Measurements from ENCODE around the gene SCYL3. TPM values are rescaled to one million over a fixed set of nuclear protein-coding genes. Genes with fewer than 3 reads are reported as not detected.
"Not testable (repeated sequence)": the region's sequence is repeated elsewhere in the genome, so short reads cannot be mapped to it uniquely, and the experiment has no call there.

The SCYL3 gene
- polyA plus RNA-seq, 4 donors, result 4.4 to 15.3 (median 5.7) TPM

GRCh38 chr1:169873582-169874199 is 20.0 kb downstream of the SCYL3 start:
- Histone ChIP-seq H3K9me3 (ENCODE audit: control insufficient read depth in 2 of 2, insufficient read depth in 1 of 2, low read depth in 1 of 2, low read length in 1 of 2) (peaks cover 0 to 12% of the 10 kb centered on the region in 2 donors), H3K27ac (ENCODE audit: low read depth in 1 of 3, low read length in 2 of 3) (no peak overlapping the region), H3K36me3 (ENCODE audit: control insufficient read depth in 3 of 3, insufficient read depth in 2 of 3, low read depth in 1 of 3, low read length in 3 of 3) (peaks cover 10 to 37% (median 29%) of the 10 kb centered on the region in 3 donors), H3K4me1 (ENCODE audit: control insufficient read depth in 3 of 3, insufficient read depth in 2 of 3, low read depth in 1 of 3, low read length in 2 of 3) (no peaks in the 10 kb centered on the region), H3K27me3 (ENCODE audit: control insufficient read depth in 3 of 3, insufficient read depth in 3 of 3, low read length in 3 of 3) (no peaks in the 10 kb centered on the region), H3K4me3 (ENCODE audit: low read depth in 1 of 3, low read length in 3 of 3) (no peak overlapping the region)
- WGBS, 3 donors, result 77 to 92% (median 89%) methylated on average over 3 of the region's 3 CpGs
- no peak for FAIRE-seq
- DNase-seq, result no peak

- no peaks in the 10 kb centered on the region for H3K4me1 ChIP-seq (ENCODE audit: control insufficient read depth in 3 of 3, insufficient read depth in 2 of 3, low read depth in 1 of 3, low read length in 2 of 3)
- H3K27me3 ChIP-seq (ENCODE audit: control insufficient read depth in 3 of 3, insufficient read depth in 3 of 3, low read length in 3 of 3), result no peaks in the 10 kb centered on the region
- peaks cover 11 to 38% (median 32%) of the 10 kb centered on the region in 3 donors for H3K36me3 ChIP-seq (ENCODE audit: control insufficient read depth in 3 of 3, insufficient read depth in 2 of 3, low read depth in 1 of 3, low read length in 3 of 3)
- no peak overlapping the region for H3K27ac ChIP-seq (ENCODE audit: low read depth in 1 of 3, low read length in 2 of 3)
- H3K4me3 ChIP-seq (ENCODE audit: low read depth in 1 of 3, low read length in 3 of 3), result no peak overlapping the region
- peaks cover 0 to 12% of the 10 kb centered on the region in 2 donors for H3K9me3 ChIP-seq (ENCODE audit: control insufficient read depth in 2 of 2, insufficient read depth in 1 of 2, low read depth in 1 of 2, low read length in 1 of 2)
- FAIRE-seq, result no peak
- no peak for DNase-seq
Observed at GRCh38 chr1:169872906-169873305, 20.8 kb downstream of the SCYL3 start.

GRCh38 chr1:169871988-169872387 is 21.7 kb downstream of the SCYL3 start:
- Histone ChIP-seq H3K36me3 (ENCODE audit: control insufficient read depth in 3 of 3, insufficient read depth in 2 of 3, low read depth in 1 of 3, low read length in 3 of 3) (peaks cover 13 to 37% (median 30%) of the 10 kb centered on the region in 3 donors), H3K9me3 (ENCODE audit: control insufficient read depth in 2 of 2, insufficient read depth in 1 of 2, low read depth in 1 of 2, low read length in 1 of 2) (peaks cover 0 to 12% of the 10 kb centered on the region in 2 donors)
- not testable (repeated sequence) for H3K27ac ChIP-seq (ENCODE audit: low read depth in 1 of 3, low read length in 2 of 3); DNase-seq; FAIRE-seq; H3K27me3 ChIP-seq (ENCODE audit: control insufficient read depth in 3 of 3, insufficient read depth in 3 of 3, low read length in 3 of 3); H3K4me1 ChIP-seq (ENCODE audit: control insufficient read depth in 3 of 3, insufficient read depth in 2 of 3, low read depth in 1 of 3, low read length in 2 of 3); H3K4me3 ChIP-seq (ENCODE audit: low read depth in 1 of 3, low read length in 3 of 3)
- 98 to 100% (median 98%) methylated on average over 3 of the region's 3 CpGs for WGBS, 3 donors

GRCh38 chr1:169869426-169869825 is 24.3 kb downstream of the SCYL3 start:
- no peak for DNase-seq
- Histone ChIP-seq H3K4me1 (ENCODE audit: control insufficient read depth in 3 of 3, insufficient read depth in 2 of 3, low read depth in 1 of 3, low read length in 2 of 3) (no peaks in the 10 kb centered on the region), H3K27me3 (ENCODE audit: control insufficient read depth in 3 of 3, insufficient read depth in 3 of 3, low read length in 3 of 3) (no peaks in the 10 kb centered on the region), H3K4me3 (ENCODE audit: low read depth in 1 of 3, low read length in 3 of 3) (no peak overlapping the region), H3K9me3 (ENCODE audit: control insufficient read depth in 2 of 2, insufficient read depth in 1 of 2, low read depth in 1 of 2, low read length in 1 of 2) (peaks cover 0 to 12% of the 10 kb centered on the region in 2 donors), H3K27ac (ENCODE audit: low read depth in 1 of 3, low read length in 2 of 3) (no peak overlapping the region), H3K36me3 (ENCODE audit: control insufficient read depth in 3 of 3, insufficient read depth in 2 of 3, low read depth in 1 of 3, low read length in 3 of 3) (peaks cover 17 to 33% (median 32%) of the 10 kb centered on the region in 3 donors)
- FAIRE-seq, result no peak
- 97 to 100% (median 98%) methylated on average over 1 of the region's 1 CpG for WGBS, 3 donors

- DNase-seq (no peak), FAIRE-seq (no peak)
- peaks cover 0 to 12% of the 10 kb centered on the region in 2 donors for H3K9me3 ChIP-seq (ENCODE audit: control insufficient read depth in 2 of 2, insufficient read depth in 1 of 2, low read depth in 1 of 2, low read length in 1 of 2)
- H3K27me3 ChIP-seq (ENCODE audit: control insufficient read depth in 3 of 3, insufficient read depth in 3 of 3, low read length in 3 of 3), result no peaks in the 10 kb centered on the region
- peaks cover 20 to 35% (median 32%) of the 10 kb centered on the region in 3 donors for H3K36me3 ChIP-seq (ENCODE audit: control insufficient read depth in 3 of 3, insufficient read depth in 2 of 3, low read depth in 1 of 3, low read length in 3 of 3)
- H3K27ac ChIP-seq (ENCODE audit: low read depth in 1 of 3, low read length in 2 of 3), result no peak overlapping the region
- WGBS, 3 donors, result 96 to 99% (median 96%) methylated on average over 2 of the region's 2 CpGs
- H3K4me3 ChIP-seq (ENCODE audit: low read depth in 1 of 3, low read length in 3 of 3), result no peak overlapping the region
- no peaks in the 10 kb centered on the region for H3K4me1 ChIP-seq (ENCODE audit: control insufficient read depth in 3 of 3, insufficient read depth in 2 of 3, low read depth in 1 of 3, low read length in 2 of 3)
Observed at GRCh38 chr1:169868978-169869377, 24.7 kb downstream of the SCYL3 start.

GRCh38 chr1:169867012-169867675 is 26.6 kb downstream of the SCYL3 start:
- no peak overlapping the region for H3K4me3 ChIP-seq (ENCODE audit: low read depth in 1 of 3, low read length in 3 of 3)
- DNase-seq, result no peak
- H3K36me3 ChIP-seq (ENCODE audit: control insufficient read depth in 3 of 3, insufficient read depth in 2 of 3, low read depth in 1 of 3, low read length in 3 of 3), result peaks cover 22 to 31% (median 28%) of the 10 kb centered on the region in 3 donors
- no peak overlapping the region for H3K27ac ChIP-seq (ENCODE audit: low read depth in 1 of 3, low read length in 2 of 3)
- no peaks in the 10 kb centered on the region for H3K4me1 ChIP-seq (ENCODE audit: control insufficient read depth in 3 of 3, insufficient read depth in 2 of 3, low read depth in 1 of 3, low read length in 2 of 3)
- H3K9me3 ChIP-seq (ENCODE audit: control insufficient read depth in 2 of 2, insufficient read depth in 1 of 2, low read depth in 1 of 2, low read length in 1 of 2), result peaks cover 0 to 5% of the 10 kb centered on the region in 2 donors
- 89 to 94% (median 90%) methylated on average over 4 of the region's 4 CpGs for WGBS, 3 donors
- no peak for FAIRE-seq
- H3K27me3 ChIP-seq (ENCODE audit: control insufficient read depth in 3 of 3, insufficient read depth in 3 of 3, low read length in 3 of 3), result no peaks in the 10 kb centered on the region

GRCh38 chr1:169866577-169866976 is 27.1 kb downstream of the SCYL3 start:
- H3K36me3 ChIP-seq (ENCODE audit: control insufficient read depth in 3 of 3, insufficient read depth in 2 of 3, low read depth in 1 of 3, low read length in 3 of 3), result peaks cover 22 to 34% (median 27%) of the 10 kb centered on the region in 3 donors
- DNase-seq (no peak), FAIRE-seq (no peak)
- WGBS, 3 donors, result 89 to 94% (median 93%) methylated on average over 2 of the region's 2 CpGs
- H3K9me3 ChIP-seq (ENCODE audit: control insufficient read depth in 2 of 2, insufficient read depth in 1 of 2, low read depth in 1 of 2, low read length in 1 of 2), result no peaks in the 10 kb centered on the region
- H3K27me3 ChIP-seq (ENCODE audit: control insufficient read depth in 3 of 3, insufficient read depth in 3 of 3, low read length in 3 of 3), result no peaks in the 10 kb centered on the region
- no peaks in the 10 kb centered on the region for H3K4me1 ChIP-seq (ENCODE audit: control insufficient read depth in 3 of 3, insufficient read depth in 2 of 3, low read depth in 1 of 3, low read length in 2 of 3)
- no peak overlapping the region for H3K4me3 ChIP-seq (ENCODE audit: low read depth in 1 of 3, low read length in 3 of 3)
- no peak overlapping the region for H3K27ac ChIP-seq (ENCODE audit: low read depth in 1 of 3, low read length in 2 of 3)

GRCh38 chr1:169864531-169864930 is 29.2 kb downstream of the SCYL3 start:
- H3K27ac ChIP-seq (ENCODE audit: low read depth in 1 of 3, low read length in 2 of 3); DNase-seq; H3K4me3 ChIP-seq (ENCODE audit: low read depth in 1 of 3, low read length in 3 of 3); H3K9me3 ChIP-seq (ENCODE audit: control insufficient read depth in 2 of 2, insufficient read depth in 1 of 2, low read depth in 1 of 2, low read length in 1 of 2); H3K4me1 ChIP-seq (ENCODE audit: control insufficient read depth in 3 of 3, insufficient read depth in 2 of 3, low read depth in 1 of 3, low read length in 2 of 3); H3K27me3 ChIP-seq (ENCODE audit: control insufficient read depth in 3 of 3, insufficient read depth in 3 of 3, low read length in 3 of 3); FAIRE-seq: not testable (repeated sequence)
- 93 to 95% (median 94%) methylated on average over 10 of the region's 10 CpGs for WGBS, 3 donors
- peaks cover 25 to 42% (median 33%) of the 10 kb centered on the region in 3 donors for H3K36me3 ChIP-seq (ENCODE audit: control insufficient read depth in 3 of 3, insufficient read depth in 2 of 3, low read depth in 1 of 3, low read length in 3 of 3)
